Ramos (cell line): Measurements from ENCODE around the gene HTR4.
"Not testable (repeated sequence)": the region's sequence is repeated elsewhere in the genome, so short reads cannot be mapped to it uniquely, and the experiment has no call there.

Experiments
- in situ Hi-C: fragments of 300-500 bp; cut with MboI; formaldehyde crosslinking; loops from one replicate; pipeline ENCODE4 v1.14.3; 2022; ENCODE audit warnings: low sequenced_read_pairs; ENCODE audit not compliant: unreplicated experiment

HTR4 gene

DNA sequence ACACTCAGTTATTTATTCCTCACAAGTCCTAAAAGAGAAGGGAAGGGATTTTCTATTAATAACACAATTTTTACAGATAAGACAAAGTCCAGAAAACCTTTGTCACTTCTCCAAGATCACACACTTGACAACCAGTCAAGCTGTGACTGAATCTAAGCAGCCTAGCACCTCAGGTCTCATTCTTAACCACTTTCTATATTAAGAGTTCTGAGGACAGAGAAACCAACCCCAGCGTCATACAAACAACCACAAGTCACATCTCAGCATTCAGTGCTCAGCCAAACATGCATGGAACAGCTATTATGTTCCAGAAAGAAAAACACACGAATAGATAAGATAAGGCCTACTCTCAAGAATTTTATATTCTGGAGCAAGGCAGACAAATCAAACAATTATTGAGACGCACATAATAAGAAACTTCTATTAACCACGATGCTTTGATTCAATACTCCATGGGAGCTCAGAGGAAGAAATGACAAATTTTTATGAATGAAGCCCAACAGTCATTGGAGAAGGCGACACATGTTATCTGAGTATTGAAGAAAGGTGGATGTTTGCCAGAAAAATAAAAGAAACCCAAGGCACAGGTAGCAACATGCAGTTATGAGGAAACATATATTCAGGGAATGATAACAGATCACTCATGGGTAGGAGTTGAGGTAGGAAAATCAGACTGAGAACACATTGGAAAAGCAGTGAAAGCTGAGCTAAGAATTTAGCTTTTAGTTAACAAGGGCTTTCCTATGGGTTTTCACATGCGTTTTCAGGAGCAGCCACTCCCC, 113.1 kb downstream of the HTR4 start:
- in situ Hi-C loops: no loop called here

DNA sequence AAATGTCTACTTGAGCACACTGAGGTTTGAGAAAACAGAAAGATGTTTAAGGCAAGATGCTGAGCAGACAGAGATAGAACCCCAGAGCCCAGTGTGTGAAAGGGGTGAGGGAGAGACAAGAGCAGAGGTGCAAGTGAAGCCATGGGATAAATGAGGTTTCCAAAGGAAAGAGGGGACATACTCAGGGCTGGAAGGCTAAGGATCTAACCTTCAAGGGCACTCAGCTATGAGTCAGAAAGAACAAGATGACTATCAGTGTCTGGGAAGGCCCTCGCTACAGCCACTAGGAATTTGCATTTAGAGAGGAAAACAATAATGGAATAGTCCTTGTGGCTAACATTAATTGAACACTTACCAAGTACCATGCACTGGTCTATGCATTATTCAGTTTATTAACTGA, 113.7 kb downstream of the HTR4 start:
- in situ Hi-C loops: no loop called here

DNA sequence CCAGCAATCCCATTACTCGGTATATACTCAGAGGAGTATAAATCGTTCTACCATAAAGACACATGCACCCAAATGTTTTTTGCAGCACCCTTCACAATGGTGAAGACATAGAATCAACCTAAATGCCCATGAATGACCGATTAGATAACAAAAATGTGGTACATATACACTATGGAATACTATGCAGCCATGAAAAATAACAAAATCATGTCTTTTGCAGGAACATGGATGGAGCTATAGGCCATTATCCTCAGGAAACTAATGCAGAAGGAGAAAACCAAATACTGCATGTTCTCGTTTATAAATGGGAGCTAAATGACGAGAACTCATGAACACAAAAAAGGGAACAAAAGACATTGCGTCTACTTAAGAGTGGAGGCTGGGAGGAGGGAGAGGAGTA, 114.5 kb downstream of the HTR4 start:
- in situ Hi-C loops: no loop called here

DNA sequence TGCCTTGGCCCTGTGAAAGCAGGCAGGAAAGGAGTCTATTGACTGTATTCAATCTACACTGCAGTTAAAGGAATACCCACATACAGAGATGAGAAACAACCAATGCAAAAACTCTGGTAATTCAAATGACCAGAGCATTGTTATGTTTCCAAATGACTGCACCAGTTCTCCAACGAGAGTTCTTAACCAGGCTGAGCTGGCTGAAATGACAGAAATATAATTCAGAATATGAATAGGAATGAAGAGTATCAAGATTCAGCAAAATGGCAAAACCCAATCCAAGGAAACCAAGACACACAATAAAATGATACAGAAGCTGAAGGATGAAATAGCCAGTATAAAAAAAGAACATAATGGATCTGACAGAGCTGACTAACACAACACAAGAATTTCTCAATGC, 119.1 kb downstream of the HTR4 start:
- in situ Hi-C loops: no loop called here

DNA sequence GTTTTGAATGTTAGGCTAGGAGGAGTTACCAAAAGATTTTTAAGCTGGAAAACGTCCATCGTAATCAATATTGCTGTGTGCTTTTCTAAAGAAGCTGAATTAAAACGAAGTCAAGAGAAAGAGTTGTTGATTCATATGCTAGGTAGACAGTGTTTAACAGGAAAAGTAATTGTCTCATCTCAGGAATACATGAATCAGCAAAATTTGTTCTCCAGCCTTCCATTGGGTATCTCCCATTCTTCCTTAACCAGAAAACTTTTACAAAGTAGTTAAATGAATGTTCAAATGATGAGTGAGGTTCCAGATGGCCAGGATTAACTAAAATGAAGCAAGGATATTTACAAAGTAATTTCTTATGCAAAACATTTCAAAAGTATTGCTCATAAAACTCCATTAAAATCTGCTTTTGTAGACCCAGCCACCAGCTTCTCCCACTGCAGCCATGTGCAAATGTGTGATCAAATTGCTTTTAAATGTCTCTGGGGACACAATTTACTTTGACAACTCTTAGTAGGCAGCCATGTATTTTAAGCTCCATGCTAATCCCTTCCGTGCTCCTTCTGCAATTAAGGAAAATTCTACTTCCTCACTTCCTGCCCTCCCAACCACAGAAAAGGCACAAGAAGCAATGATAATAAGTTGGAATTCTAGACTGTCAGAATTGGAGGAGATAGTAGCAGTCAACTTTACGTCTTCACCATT, 121.2 kb downstream of the HTR4 start:
- in situ Hi-C loops: no loop called here

DNA sequence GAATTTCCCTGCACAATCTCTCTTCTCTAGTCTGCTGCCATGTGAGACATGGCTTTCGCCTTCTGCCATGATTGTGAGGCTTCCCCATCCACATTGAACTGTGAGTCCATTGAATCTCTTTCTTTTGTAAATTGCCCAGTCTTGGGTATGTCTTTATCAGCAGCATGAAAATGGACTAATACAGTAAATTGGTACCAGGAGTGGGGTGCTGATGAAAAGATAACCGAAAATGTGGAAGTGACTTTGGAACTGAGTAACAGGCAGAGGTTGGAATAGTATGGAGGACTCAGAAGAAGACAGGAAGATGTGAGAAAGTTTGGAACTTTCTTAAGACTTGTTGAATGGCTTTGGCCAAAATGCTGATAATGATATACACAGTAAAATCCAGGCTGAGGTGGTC, 124.9 kb downstream of the HTR4 start:
- in situ Hi-C loops: not testable (repeated sequence)

DNA sequence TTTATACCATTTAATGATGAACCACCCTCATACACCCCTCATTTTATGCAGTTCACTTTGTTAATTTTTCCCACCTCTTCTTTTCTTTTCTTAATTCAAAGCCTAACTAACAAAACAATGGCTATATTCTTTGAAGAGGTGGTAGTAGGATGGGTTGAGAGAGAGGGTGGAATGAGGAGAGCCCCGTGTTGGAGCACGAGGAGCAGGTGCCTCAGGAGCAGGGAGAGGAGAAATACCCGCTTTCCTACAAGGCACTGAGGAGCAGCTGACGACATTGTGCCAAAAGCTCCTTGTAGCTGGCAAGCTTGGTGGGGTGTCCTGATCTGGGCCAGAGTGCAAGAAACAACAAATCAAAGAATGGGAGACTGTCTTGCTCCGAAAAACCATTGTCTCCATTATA, 129.6 kb downstream of the HTR4 start:
- in situ Hi-C loops: no loop called here

DNA sequence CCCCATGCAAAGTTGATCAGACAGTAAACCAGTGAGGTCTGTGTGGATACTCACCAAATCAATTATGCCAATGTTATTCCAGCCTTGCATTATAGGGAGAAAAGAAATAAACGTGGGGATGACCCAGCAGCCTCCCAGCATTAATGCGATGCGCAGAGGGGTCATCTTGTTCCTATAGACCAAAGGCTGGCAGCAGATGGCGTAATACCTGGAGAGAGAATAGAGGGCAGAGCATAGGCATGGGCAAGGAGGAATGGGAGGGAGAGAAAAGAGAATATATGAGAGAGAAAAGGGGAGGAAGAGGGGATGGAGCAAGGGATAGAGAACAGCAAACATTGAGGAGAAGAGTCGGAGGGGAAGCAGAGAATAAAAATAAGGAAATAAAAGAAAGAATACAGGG, 131.2 kb downstream of the HTR4 start:
- in situ Hi-C loops: no loop called here

DNA sequence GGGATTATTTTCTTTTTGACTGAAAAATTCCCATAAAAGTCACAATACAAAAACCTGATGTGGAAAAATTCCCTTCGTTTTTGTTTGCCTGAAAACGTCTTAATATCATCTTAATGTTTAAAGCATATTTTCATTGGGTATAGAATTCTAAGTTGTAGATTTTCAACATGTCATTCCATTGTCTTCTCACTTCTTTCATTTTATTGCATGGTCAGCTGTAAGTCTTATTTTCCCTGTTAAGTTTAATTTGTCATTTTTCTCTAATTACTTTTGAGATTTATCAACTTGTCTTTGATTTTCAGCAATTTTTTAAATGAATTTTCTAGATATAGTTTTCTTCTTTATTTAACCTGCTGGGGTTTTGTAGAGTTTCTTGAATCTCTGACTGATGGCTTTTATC, 138.9 kb downstream of the HTR4 start:
- in situ Hi-C loops: no loop called here

DNA sequence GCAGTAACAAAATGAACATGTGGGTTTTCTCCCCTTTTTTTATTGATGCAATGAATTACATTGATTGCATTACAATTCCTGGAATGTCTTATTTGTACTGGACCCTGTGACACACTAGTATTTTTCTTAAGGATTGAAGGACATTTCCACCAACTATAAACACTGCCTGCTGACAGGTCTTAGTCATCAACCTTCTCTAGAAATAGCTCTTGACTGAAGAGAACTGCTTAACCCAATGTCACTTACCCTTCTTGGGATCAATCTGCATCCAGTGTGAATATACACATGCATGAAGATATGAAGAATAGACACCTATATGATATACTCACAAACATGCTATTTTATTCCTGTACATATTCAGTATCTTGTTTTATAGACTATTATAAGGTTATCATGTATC, 140.0 kb downstream of the HTR4 start:
- in situ Hi-C loops: no loop called here

DNA sequence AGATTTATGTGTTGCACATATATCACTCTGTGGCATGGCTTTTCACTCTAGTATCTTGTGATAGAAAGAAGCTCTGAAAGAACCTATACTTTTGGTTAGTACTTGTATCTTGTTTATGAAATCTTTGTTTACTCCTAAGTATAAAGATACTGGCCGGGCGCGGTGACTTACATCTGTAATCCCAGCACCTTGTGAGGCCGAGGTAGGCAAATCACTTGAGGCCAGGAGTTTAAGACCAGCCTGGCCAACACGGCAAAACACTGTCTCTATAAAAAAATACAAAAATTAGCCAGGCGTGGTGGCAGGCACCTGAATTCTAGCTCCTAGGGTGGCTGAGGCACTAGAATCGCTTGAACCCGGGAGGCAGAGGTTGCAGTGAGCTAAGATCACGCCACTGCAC, 141.8 kb downstream of the HTR4 start:
- in situ Hi-C loops: no loop called here

DNA sequence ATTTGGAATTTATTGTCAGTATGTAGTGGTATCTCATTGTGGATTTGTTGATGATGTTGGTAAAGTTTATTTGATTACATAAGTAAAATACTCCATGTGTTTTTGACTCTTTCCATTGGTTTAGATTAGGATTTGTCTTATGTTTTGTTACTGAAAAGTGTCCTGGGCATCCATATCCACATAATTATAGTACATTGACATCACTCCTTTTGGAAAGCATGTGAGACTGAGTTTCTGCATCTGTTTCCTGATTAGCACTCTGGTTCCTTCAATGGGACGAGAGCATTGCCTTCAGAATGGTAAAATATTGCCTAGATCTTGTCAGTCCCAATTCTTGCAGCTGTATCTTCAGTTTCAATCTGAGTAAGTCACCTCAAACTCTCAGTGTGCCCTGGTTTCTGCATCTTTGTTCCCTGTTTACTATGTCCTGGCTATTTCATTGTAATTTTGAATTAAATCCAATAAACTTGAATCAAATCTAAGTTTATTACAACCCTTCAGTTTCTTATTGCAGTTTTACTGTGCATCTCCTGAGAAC, 142.4 kb downstream of the HTR4 start:
- in situ Hi-C loops: no loop called here

DNA sequence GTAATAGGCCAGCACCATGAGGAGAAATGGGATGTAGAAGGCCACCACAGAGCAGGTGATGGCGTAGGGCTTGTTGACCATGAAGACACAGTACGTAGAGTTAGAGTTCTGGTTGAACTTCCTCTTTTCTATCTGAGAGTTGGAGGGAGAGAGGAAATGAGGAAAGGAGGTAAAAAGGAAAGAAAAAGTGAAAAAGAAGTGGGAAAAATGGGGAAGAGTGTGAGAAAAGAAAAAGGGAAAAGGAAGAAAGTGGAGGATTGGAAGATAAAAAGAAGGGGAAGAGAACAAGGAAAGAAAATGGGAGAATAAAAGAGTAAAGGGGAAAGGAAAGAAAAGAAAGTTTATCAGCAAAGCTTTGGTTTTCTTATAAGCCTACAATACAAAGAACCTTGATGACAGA, 144.4 kb downstream of the HTR4 start:
- in situ Hi-C loops: no loop called here

DNA sequence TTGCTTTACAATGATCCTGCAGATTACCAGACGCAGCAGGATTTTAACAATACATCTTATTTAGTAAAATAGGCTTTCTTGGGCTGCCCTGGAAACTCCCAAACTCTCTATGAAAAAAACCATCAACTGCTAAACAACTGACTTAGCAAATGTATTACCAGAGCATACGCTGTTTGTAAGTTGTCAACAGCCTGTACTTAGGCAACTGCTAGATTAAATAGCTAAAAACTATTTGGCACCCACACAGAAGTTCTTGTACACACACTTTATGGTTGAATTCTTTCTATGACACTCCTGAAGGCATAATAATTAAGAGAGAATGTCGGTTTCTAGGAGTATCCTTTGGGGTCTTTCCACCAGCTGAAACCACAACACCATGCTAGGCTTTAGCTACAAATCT, 146.7 kb downstream of the HTR4 start:
- in situ Hi-C loops: no loop called here

DNA sequence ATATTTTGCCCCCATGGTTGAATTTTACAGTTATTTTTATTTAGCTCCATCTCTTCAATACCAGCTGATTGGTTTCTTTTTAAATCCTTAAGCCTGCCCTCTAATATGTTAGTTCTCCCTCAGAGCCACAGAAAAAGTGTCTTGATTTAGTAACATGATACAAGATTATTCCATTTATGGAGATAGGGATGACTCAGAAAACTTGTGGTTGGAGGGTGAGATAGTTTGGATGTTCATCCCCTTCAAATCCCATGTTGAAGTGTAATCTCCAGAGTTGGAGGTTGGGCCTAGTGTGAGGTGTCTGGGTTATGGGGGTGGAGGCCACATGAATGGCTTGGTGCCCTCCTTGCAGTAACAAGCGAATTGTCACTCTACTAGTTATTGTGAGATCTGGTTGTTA, 154.9 kb downstream of the HTR4 start:
- in situ Hi-C loops: no loop called here

DNA sequence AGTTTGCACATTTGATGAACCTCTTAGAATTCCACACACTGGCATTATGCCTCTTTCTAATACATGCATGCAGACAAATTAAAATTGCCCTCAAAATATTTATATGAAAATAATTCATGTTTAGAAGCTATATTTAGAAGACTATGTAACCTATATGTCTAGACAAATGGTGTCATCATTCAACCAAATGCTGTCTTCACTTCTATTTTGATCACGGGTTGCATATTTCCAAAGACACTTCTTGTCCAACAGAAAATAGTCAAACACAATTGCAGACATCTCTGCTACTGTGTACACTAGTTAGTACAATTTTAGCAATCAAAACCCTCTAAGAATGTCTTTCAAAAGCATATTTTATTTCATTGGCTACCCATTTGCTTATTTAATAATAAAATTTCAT, 156.6 kb downstream of the HTR4 start:
- in situ Hi-C loops: no loop called here

DNA sequence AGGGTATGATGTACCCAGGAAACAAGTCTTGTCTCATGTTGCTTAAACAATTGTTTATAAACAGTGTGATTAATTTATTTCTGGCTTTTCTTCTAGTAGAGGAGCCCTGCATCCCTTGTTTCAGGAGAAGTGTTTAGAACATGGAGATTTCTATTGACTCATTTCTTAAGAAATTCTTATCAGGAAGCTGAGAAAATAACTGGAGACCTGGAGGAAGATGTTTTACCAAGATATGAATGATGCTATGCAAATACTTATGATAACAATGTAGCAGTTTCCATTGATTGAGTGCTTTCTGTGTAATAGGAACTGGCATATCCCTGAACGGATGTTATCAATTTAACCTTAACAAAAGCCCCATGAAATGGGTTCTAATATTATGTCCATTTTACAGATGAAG, 162.0 kb downstream of the HTR4 start:
- in situ Hi-C loops: no loop called here

DNA sequence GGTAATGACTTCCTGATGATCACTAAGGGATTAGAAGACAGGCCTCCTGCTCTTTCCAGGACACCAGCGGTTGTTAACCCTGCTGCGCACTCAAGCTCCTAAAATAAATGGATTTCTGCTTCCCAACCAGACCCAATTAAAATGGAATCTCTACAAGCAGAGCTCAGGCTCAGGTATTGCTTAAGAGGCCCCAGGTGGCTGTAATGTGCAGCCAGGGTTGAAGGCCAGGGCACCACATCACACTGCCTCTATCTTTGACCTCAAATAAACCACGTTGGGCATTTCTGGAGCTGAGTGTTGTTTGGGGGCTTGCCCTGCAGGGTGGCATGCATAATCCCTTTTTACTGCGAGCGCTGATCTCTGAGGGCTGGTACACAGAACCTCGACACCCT, 162.5 kb downstream of the HTR4 start:
- in situ Hi-C loops: no loop called here

DNA sequence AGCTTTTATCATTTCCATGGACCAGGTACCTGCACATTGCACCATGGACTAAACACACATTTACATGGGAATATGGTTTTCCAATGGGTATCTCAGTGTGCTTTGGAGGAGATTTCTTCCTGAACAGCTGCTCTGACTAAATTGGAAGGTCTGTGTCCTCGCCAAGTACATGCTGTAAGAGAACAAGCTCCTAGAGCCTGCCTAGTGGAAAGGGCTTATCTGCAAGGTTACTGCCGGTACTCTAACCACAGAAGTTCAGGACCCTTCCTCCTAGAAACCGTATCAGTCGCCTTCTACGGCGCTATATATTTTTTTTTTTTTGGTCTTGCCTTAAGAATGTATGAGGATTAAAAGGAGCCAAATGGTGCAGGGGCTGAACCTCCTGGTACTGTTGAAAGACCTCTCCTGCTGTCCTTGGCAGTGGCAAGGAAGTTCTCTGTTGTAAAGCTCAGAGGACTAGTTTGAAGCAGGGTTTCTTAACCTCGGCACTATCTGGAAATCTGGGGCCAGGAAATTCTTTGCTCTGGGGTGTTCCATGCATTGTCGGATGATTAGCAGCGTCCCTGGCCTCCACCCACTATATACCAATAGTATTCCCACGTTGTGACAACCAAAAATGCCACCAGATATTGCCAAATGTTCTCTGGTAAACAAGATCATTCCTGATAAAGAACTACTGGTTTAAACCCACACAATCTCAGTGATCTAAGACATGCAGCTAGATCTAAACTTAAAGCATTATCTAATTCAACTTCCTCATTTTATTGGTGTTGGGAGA, 163.1 kb downstream of the HTR4 start:
- in situ Hi-C loops: no loop called here

DNA sequence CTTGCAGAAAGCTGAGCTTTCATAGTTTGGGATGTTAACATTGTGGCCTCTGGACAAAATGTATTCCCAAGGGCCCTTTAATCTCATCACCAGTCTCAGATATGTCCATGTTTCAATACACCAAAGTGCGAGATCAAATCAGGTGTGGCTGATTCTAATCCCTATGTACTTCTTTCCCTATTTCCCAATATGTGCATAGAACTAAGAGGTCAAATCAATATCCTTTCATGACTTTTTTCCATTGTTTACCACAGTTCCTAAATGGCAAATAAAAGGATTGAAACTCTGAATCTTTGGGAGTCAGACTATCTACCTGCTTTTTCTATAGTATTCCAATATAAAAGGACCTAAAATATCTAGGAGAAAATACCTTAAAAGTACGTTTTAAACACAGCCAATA, 165.6 kb downstream of the HTR4 start:
- in situ Hi-C loops: no loop called here

DNA sequence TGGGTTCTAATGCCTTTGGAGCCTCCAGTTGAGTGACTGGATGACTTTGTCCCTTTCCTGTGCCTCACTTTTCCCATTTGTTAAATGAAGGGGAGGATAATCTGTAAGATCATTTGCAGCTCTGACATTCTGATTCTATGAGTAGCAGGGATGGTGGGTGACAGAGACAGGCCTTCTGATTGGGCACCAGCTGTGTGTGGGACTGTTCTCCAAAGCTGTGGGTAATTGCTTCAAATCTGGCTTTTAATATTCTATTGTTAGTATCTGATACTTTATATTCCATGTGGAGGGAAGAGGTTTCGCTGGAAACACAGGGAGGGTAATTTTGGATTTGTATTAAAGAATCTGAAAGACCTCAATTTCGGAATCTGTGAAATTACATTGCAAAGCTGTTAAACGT, 167.9 kb downstream of the HTR4 start:
- in situ Hi-C loops: no loop called here
